GM21825 (cell line): ENCODE measurements around the gene MORN4.
"Not testable (repeated sequence)": the region's sequence is repeated elsewhere in the genome, so short reads cannot be mapped to it uniquely, and the experiment has no call there.

ENCODE experiments used
- ATAC-seq: cut with Tn5 transposase; IDR thresholded peaks from one replicate; pipeline ENCODE4 v1.9.1; 2021; ENCODE audit warnings: mild to moderate bottlenecking, moderate library complexity; ENCODE audit not compliant: unreplicated experiment

Gene MORN4

GRCh38 chr10:97632949-97633884, at the start of gene MORN4:
TSS of gene MORN4 (minus strand) at chr10:97633500. CDS start at chr10:97619653, 13,847 bp downstream.
- peak; percentile 96 for ATAC-seq

- no peak for ATAC-seq
Measured at GRCh38 chr10:97682042-97682441, 48.7 kb upstream of the MORN4 start.

- ATAC-seq = no peak
Measured at GRCh38 chr10:97679594-97679993, 46.3 kb upstream of the MORN4 start.

GRCh38 chr10:97676770-97677581, 43.7 kb upstream of the MORN4 start:
- ATAC-seq = peak; percentile 61

GRCh38 chr10:97675222-97675621, 41.9 kb upstream of the MORN4 start:
- no peak for ATAC-seq

- no peak for ATAC-seq
Measured at GRCh38 chr10:97673736-97674525, 40.6 kb upstream of the MORN4 start.

- ATAC-seq = no peak
Measured at GRCh38 chr10:97669571-97669970, 36.3 kb upstream of the MORN4 start.

GRCh38 chr10:97667463-97667862, 34.2 kb upstream of the MORN4 start:
- no peak for ATAC-seq

GRCh38 chr10:97666992-97667391, 33.7 kb upstream of the MORN4 start:
- ATAC-seq = no peak

- no peak for ATAC-seq
Measured at GRCh38 chr10:97664282-97664850, 31.1 kb upstream of the MORN4 start.

GRCh38 chr10:97659589-97659988, 26.3 kb upstream of the MORN4 start:
- ATAC-seq = no peak

GRCh38 chr10:97656777-97657176, 23.5 kb upstream of the MORN4 start:
- ATAC-seq = no peak

GRCh38 chr10:97651773-97652172, 18.5 kb upstream of the MORN4 start:
- no peak for ATAC-seq

GRCh38 chr10:97650726-97651125, 17.4 kb upstream of the MORN4 start:
- no peak for ATAC-seq

- ATAC-seq = not testable (repeated sequence)
Measured at GRCh38 chr10:97649405-97649750, 16.1 kb upstream of the MORN4 start.

GRCh38 chr10:97648562-97649404, 15.5 kb upstream of the MORN4 start:
- peak; percentile 86 for ATAC-seq

GRCh38 chr10:97647556-97647955, 14.3 kb upstream of the MORN4 start:
- no peak for ATAC-seq

GRCh38 chr10:97644936-97645335, 11.6 kb upstream of the MORN4 start:
- no peak for ATAC-seq

- no peak for ATAC-seq
Measured at GRCh38 chr10:97643441-97643985, 10.2 kb upstream of the MORN4 start.
